SK-N-SH treated with all-trans-retinoic acid at 6 μM for 48 hours (cell line): ENCODE measurements around the gene PPP1R2.

Experiments
- BACH2 ChIP-seq: fragments of 250-450 bp; sonication (Bioruptor Pico); IDR thresholded peaks from 2 replicates; pipeline ENCODE4 v1.9.0; 2021; ENCODE audit warnings: mild to moderate bottlenecking, borderline replicate concordance
- OSR1 ChIP-seq: fragments of 250-450 bp; sonication (Bioruptor Pico); IDR thresholded peaks from 2 replicates; pipeline ENCODE4 v1.8.0; 2022; ENCODE audit warnings: moderate library complexity, mild to moderate bottlenecking, inconsistent platforms
- PATZ1 ChIP-seq: fragments of 250-450 bp; sonication (Bioruptor Pico); IDR thresholded peaks from 2 replicates; pipeline ENCODE4 v1.8.0; 2020; ENCODE audit warnings: mild to moderate bottlenecking, moderate library complexity, borderline replicate concordance
- PPARA ChIP-seq: fragments of 250-450 bp; sonication (Bioruptor Pico); IDR thresholded peaks from 2 replicates; pipeline ENCODE4 v1.5.0; 2020; ENCODE audit warnings: mild to moderate bottlenecking, borderline replicate concordance
- ZC3H10 ChIP-seq: fragments of 250-450 bp; sonication (Bioruptor Pico); IDR thresholded peaks from 2 replicates; pipeline ENCODE4 v1.5.1; 2021; ENCODE audit warnings: mild to moderate bottlenecking, moderate library complexity
- ZFP3 ChIP-seq: fragments of 250-450 bp; sonication (Bioruptor Pico); IDR thresholded peaks from 2 replicates; pipeline ENCODE4 v1.5.0; 2020; ENCODE audit warnings: mild to moderate bottlenecking, moderate library complexity

DNA sequence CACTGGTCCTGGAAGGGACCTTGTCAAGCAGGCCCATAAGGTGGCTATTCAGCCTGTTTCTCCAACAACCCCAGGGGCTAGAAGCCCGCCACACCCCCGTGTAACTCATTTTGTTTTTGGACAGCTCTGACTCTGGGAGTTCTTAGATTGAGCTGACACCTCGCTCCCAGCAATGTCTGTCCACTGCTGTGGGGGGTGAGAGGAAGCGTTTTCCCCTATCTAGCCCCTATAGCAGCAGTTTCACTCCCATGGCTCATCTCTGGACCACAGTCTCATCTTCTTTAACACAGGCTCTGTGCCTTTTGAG lies 1.1 kb upstream of the PPP1R2 start:
- TF ChIP-seq PATZ1 (CRISPR knock-in tag) (no peak), BACH2 (no peak), ZFP3 (no peak), PPARA (CRISPR knock-in tag) (no peak), ZC3H10 (CRISPR knock-in tag) (no peak), OSR1 (CRISPR knock-in tag) (no peak)
